ENCODE measurements around the gene EYA2. TPM values are rescaled to one million over a fixed set of nuclear protein-coding genes. Genes with fewer than 3 reads are reported as not detected.
"Not testable (repeated sequence)": the region's sequence is repeated elsewhere in the genome, so short reads cannot be mapped to it uniquely, and the experiment has no call there.

Gene EYA2
- total and polyA plus RNA-seq, 12 donors, result 0.26 to 1.9 (median 0.70) TPM

DNA sequence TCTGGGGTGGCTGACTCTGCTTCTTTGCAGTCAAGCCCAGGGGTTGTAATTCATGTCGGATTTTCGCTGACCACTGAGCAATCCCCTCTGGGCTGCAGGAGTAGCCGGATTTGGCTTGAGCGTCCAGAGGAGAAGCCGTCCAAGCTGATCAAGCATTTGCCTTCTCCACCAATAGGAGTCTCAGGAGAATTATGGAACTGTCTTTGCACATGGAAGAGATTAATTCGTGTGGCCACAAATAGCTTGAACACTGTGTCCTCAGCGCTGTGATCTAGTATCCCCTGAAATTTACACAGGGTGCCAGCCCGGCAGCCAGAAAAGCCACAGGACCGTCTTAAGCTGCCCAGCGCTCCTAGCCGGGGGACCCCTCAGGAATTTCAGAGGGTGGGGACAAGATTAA is 37.1 kb downstream of the EYA2 start:
- WGBS, 2 donors, result 52 to 54% methylated on average over 11 of the region's 11 CpGs
- H3K27ac ChIP-seq, result no peak overlapping the region
- intact Hi-C loops (cut with DNase I), result no loop called here
- peaks cover 0 to 40% (median 2%) of the 10 kb centered on the region in 7 donors for H3K27me3 ChIP-seq
- DNase-seq (no peak), ATAC-seq (peak in 7 of 8 donors; percentile 49 to 82 (median 70))
- no peak for TF ChIP-seq CTCF (IDR thresholded peaks at IDR 0.05)
- H3K9me3 ChIP-seq, result peaks cover 0 to 3% (median 0%) of the 10 kb centered on the region in 11 donors
- H3K36me3 ChIP-seq, result no peaks in the 10 kb centered on the region
- peaks cover 0 to 11% (median 6%) of the 10 kb centered on the region in 9 donors for H3K4me1 ChIP-seq
- H3K4me3 ChIP-seq, result no peak overlapping the region

GRCh38 chr20:46932439-46932838 is 37.8 kb downstream of the EYA2 start:
- DNase-seq; H3K36me3 ChIP-seq; H3K9me3 ChIP-seq; ATAC-seq; H3K4me3 ChIP-seq; intact Hi-C loops (cut with DNase I); H3K27ac ChIP-seq: not testable (repeated sequence)
- peaks cover 0 to 42% (median 7%) of the 10 kb centered on the region in 7 donors for H3K27me3 ChIP-seq
- peaks cover 0 to 11% (median 6%) of the 10 kb centered on the region in 9 donors for H3K4me1 ChIP-seq
- 92 to 93% methylated on average over 10 of the region's 10 CpGs for WGBS, 2 donors

DNA sequence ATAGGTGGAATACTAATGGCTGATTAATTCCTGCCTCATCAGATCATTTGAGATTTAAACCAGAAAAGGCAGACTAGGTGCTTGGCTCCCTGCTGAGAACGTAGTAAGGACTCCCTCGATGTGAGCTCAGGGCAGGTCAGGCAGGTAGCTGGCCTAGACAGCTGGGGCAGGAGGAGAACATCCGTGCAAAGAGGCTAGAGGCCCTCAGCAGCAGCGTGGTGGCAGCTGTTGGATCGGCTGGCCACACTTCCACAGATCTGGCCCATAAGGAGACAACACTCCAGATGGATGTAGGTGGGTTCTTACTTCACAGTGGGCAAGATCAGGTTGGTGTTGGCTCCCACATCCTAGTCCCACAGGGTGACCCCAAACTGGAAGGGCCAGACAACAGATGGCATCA is 38.5 kb downstream of the EYA2 start:
- TF ChIP-seq CTCF (IDR thresholded peaks at IDR 0.05), result no peak
- DNase-seq (no peak), ATAC-seq (no peak)
- no peaks in the 10 kb centered on the region for H3K36me3 ChIP-seq
- H3K4me1 ChIP-seq, result peaks cover 0 to 11% (median 6%) of the 10 kb centered on the region in 9 donors
- no peak overlapping the region for H3K4me3 ChIP-seq
- no peaks in the 10 kb centered on the region for H3K9me3 ChIP-seq
- peaks cover 0 to 42% (median 7%) of the 10 kb centered on the region in 7 donors for H3K27me3 ChIP-seq
- intact Hi-C loops (cut with DNase I), result no loop called here
- WGBS, 2 donors, result 76 to 78% methylated on average over 5 of the region's 5 CpGs
- no peak overlapping the region for H3K27ac ChIP-seq

- no peak overlapping the region for H3K4me3 ChIP-seq
- H3K4me1 ChIP-seq, result peaks cover 0 to 11% (median 0%) of the 10 kb centered on the region in 9 donors
- ATAC-seq (no peak), DNase-seq (no peak)
- TF ChIP-seq CTCF (IDR thresholded peaks at IDR 0.05), result no peak
- H3K27ac ChIP-seq, result no peak overlapping the region
- 69% methylated on average over 4 of the region's 4 CpGs for WGBS, 2 donors
- no peaks in the 10 kb centered on the region for H3K9me3 ChIP-seq
- H3K36me3 ChIP-seq, result no peaks in the 10 kb centered on the region
- peaks cover 0 to 42% (median 7%) of the 10 kb centered on the region in 7 donors for H3K27me3 ChIP-seq
- intact Hi-C loops (cut with DNase I), result no loop called here
These were observed 40.2 kb downstream of the EYA2 start for GRCh38 chr20:46934746-46935287.

GRCh38 chr20:46935394-46936017 is 40.9 kb downstream of the EYA2 start:
- Histone ChIP-seq H3K9me3 (no peaks in the 10 kb centered on the region), H3K27me3 (peaks cover 0 to 42% (median 7%) of the 10 kb centered on the region in 7 donors), H3K4me1 (peaks cover 0 to 11% (median 0%) of the 10 kb centered on the region in 9 donors), H3K4me3 (no peak overlapping the region), H3K36me3 (no peaks in the 10 kb centered on the region), H3K27ac (no peak overlapping the region)
- WGBS, 2 donors, result 91 to 93% methylated on average over 9 of the region's 9 CpGs
- TF ChIP-seq CTCF (IDR thresholded peaks at IDR 0.05), result no peak
- no peak for DNase-seq
- no peak for ATAC-seq
- intact Hi-C loops (cut with DNase I), result no loop called here
